ENCODE measurements around the gene LRP2.

GRCh38 chr2:169082995-169083394 lies 279.3 kb downstream of the LRP2 start:
- TF ChIP-seq CTCF (IDR thresholded peaks at IDR 0.05) (no peak), SMC3 (IDR thresholded peaks at IDR 0.05) (no peak), EP300 (IDR thresholded peaks at IDR 0.05) (no peak), ELK1 (IDR thresholded peaks at IDR 0.05; ENCODE audit: low read depth, low read length) (no peak), KDM1A (IDR thresholded peaks at IDR 0.05; ENCODE audit: low read depth) (no peak), CHD2 (IDR thresholded peaks at IDR 0.05; ENCODE audit: low read length, partially characterized antibody) (no peak)
